K562 (cell line): ENCODE data around the gene HNRNPM. TPM values are rescaled to one million over a fixed set of nuclear protein-coding genes. Genes with fewer than 3 reads are reported as not detected.

Experiments used
- ATAC-seq: fragments of 200-7000 bp; cut with Tn5 transposase; 3 replicates; pipeline ENCODE4 v1.9.1; 2020; ENCODE audit warnings: moderate library complexity
- BruUV-seq: library from RNA; stranded (reverse); fragments of 400-500 nt; replicated peaks from 2 replicates; lab custom pipeline; 2021; lab: Mats Ljungman, UMichigan
- CTCF ChIA-PET: fragments of 300-600 bp; formaldehyde crosslinking; extraction: SDS; loops from one replicate; lab custom pipeline; 2021; ENCODE audit warnings: low intra/inter-chr PET ratio; lab: Yijun Ruan, JAX
- POLR2A ChIA-PET: fragments of 300-600, 350-650 bp; sonication (Branson Sonifier 250); formaldehyde crosslinking; extraction: SDS; loops from one replicate; lab custom pipeline; 2021; ENCODE audit warnings: antibody characterized with exemption, inconsistent platforms; lab: Yijun Ruan, JAX
- DNase-seq, 4 experiments: peaks; one replicate each; pipeline versions ENCODE4 v3.0.0 to v3.0.0-alpha.2; 2011 to 2018; ENCODE audit warnings: low spot score in 3 of 4, mixed read lengths in 3 of 4; ENCODE audit errors: extremely low read depth in 1 of 4
- FAIRE-seq: peaks from 2 replicates; lab custom pipeline; 2011; peaks lifted over from hg19 to GRCh38; lab: Jason Lieb, UNC
- H2AFZ ChIP-seq: 2 replicates; pipeline ENCODE4 v1.6.0; 2011; ENCODE audit warnings: low read depth, low read length, control low read depth, inconsistent platforms
- H3K27ac ChIP-seq: fragments of 200-600 bp; 3 replicates; pipeline ENCODE4 v1.8.0; 2011; ENCODE audit warnings: low read depth, mild to moderate bottlenecking, control low read depth, inconsistent platforms, low read length, moderate library complexity, mixed read lengths; ENCODE audit errors: extremely low read depth
- H3K27me3 ChIP-seq, 2 experiments: fragments of 300-600 bp in 1 of 2; 2 replicates in 1 of 2; 3 replicates in 1 of 2; pipeline versions ENCODE4 v1.6.0 to v1.8.0; 2011; ENCODE audit warnings: inconsistent platforms in 2 of 2, low read length in 2 of 2, mild to moderate bottlenecking in 1 of 2, mixed read lengths in 1 of 2, moderate library complexity in 1 of 2; ENCODE audit not compliant: control insufficient read depth in 2 of 2, insufficient read depth in 2 of 2
- H3K36me3 ChIP-seq: fragments of 300-600 bp; 3 replicates; pipeline ENCODE4 v1.8.0; 2011; ENCODE audit warnings: mild to moderate bottlenecking, low read length, inconsistent platforms; ENCODE audit not compliant: control insufficient read depth, insufficient read depth
- H3K4me1 ChIP-seq, 2 experiments: fragments of 200-600 bp in 1 of 2; replicated peaks in 1 of 2; 2 replicates in 1 of 2; 3 replicates in 1 of 2; pipeline versions ENCODE4 v1.5.1 to v1.8.0; 2011; ENCODE audit warnings: inconsistent platforms in 2 of 2, low read length in 2 of 2, mild to moderate bottlenecking in 1 of 2, mixed read lengths in 1 of 2, moderate library complexity in 1 of 2; ENCODE audit not compliant: control insufficient read depth in 2 of 2, insufficient read depth in 2 of 2
- H3K4me2 ChIP-seq: 2 replicates; pipeline ENCODE4 v1.6.1; 2011; ENCODE audit warnings: low read length, control low read depth, inconsistent platforms, mixed read lengths; ENCODE audit not compliant: insufficient read depth
- H3K4me3 ChIP-seq: fragments of 200-600 bp; sonication (generic), shearing (Covaris generic); 2 replicates; pipeline ENCODE4 v1.5.1; 2016; ENCODE audit warnings: control low read depth, inconsistent platforms
- H3K79me2 ChIP-seq: fragments of 200-600 bp; 3 replicates; pipeline ENCODE4 v1.8.0; 2011; ENCODE audit warnings: low read length, inconsistent platforms; ENCODE audit not compliant: control insufficient read depth, insufficient read depth
- H3K9ac ChIP-seq, 2 experiments: 2 replicates each; pipeline versions ENCODE4 v1.6.0 to v1.6.1; 2011; ENCODE audit warnings: low read depth in 2 of 2, low read length in 2 of 2, control low read depth in 1 of 2, inconsistent platforms in 1 of 2, mild to moderate bottlenecking in 1 of 2, mixed read lengths in 1 of 2; ENCODE audit not compliant: insufficient read depth in 1 of 2
- H3K9me1 ChIP-seq: one replicate; pipeline ENCODE4 v1.6.0; 2011; ENCODE audit warnings: inconsistent platforms, mild to moderate bottlenecking, low read length, moderate library complexity; ENCODE audit not compliant: control insufficient read depth, insufficient read depth
- H3K9me3 ChIP-seq: replicated peaks from 2 replicates; pipeline ENCODE4 v1.5.1; 2011; ENCODE audit warnings: low read depth, low read length, inconsistent platforms; ENCODE audit not compliant: control insufficient read depth, insufficient read depth
- H4K20me1 ChIP-seq: replicated peaks from 2 replicates; pipeline ENCODE4 v1.6.1; 2011; ENCODE audit warnings: low read length, inconsistent platforms, mixed read lengths; ENCODE audit not compliant: control insufficient read depth, insufficient read depth
- CAMTA2 ChIP-seq: fragments of 250-450 bp; sonication (Bioruptor Pico); conservative IDR thresholded peaks from 2 replicates; pipeline ENCODE4 v1.5.1; 2022
- CBX8 ChIP-seq: fragments of 200-600 bp; sonication (generic); IDR thresholded peaks from 2 replicates; pipeline ENCODE4 v1.6.1; 2012; ENCODE audit warnings: borderline replicate concordance, mixed run types, low read depth, mild to moderate bottlenecking, moderate library complexity, mixed read lengths, low read length, control low read depth, inconsistent platforms; ENCODE audit not compliant: poor library complexity, severe bottlenecking; ENCODE audit errors: extremely low read depth
- DIDO1 ChIP-seq: fragments of 450-650 bp; IDR thresholded peaks from 2 replicates; pipeline ENCODE4 v1.6.1; 2016; ENCODE audit warnings: low read depth, missing biosample characterization, missing genetic modification characterization
- GATAD2B ChIP-seq: fragments of 450-650 bp; IDR thresholded peaks from 2 replicates; pipeline ENCODE4 v1.6.1; 2017; ENCODE audit warnings: mild to moderate bottlenecking, borderline replicate concordance
- HMG20B ChIP-seq: fragments of 250-450 bp; sonication (Bioruptor Pico); IDR thresholded peaks from 2 replicates; pipeline ENCODE4 v1.5.0; 2021; ENCODE audit warnings: mild to moderate bottlenecking
- MCM7 ChIP-seq, 2 experiments: fragments of 450-650 bp; IDR thresholded peaks; 2 replicates each; pipeline ENCODE4 v1.6.1; 2016 to 2018
- MECOM ChIP-seq: fragments of 250-450 bp; sonication (Bioruptor Pico); IDR thresholded peaks from 2 replicates; pipeline ENCODE4 v1.8.0; 2022; ENCODE audit warnings: inconsistent platforms
- NBN ChIP-seq: fragments of 450-650 bp; IDR thresholded peaks from 2 replicates; pipeline ENCODE4 v1.6.1; 2016; ENCODE audit warnings: low read depth, mild to moderate bottlenecking
- NR2C2 ChIP-seq, 2 experiments: fragments of 200-800 bp in 1 of 2; sonication (Bioruptor generic) in 1 of 2; sonication (generic) in 1 of 2; formaldehyde crosslinking in 1 of 2; IDR thresholded peaks; 2 replicates each; pipeline versions ENCODE4 v1.6.1 to v1.8.0; 2016 to 2022; ENCODE audit warnings: mild to moderate bottlenecking in 1 of 2, missing compliant biosample characterization in 1 of 2, missing genetic modification characterization in 1 of 2, missing genetic modification reagents in 1 of 2
- SMAD4 ChIP-seq: fragments of 250-450 bp; sonication (Bioruptor Pico); conservative IDR thresholded peaks from 2 replicates; pipeline ENCODE4 v1.8.0; 2021; ENCODE audit warnings: inconsistent platforms, mild to moderate bottlenecking, moderate library complexity
- SP1 ChIP-seq: sonication (generic); formaldehyde crosslinking; IDR thresholded peaks from 2 replicates; pipeline ENCODE4 v1.8.1; 2022; ENCODE audit warnings: mild to moderate bottlenecking, missing genetic modification reagents
- TEAD2 ChIP-seq: fragments of 450-650 bp; IDR thresholded peaks from 2 replicates; pipeline ENCODE4 v1.6.1; 2016; ENCODE audit warnings: missing genetic modification characterization, control low read depth, missing compliant biosample characterization
- TFAM ChIP-seq: fragments of 250-450 bp; sonication (Bioruptor Pico); conservative IDR thresholded peaks from 2 replicates; pipeline ENCODE4 v1.5.0; 2021; ENCODE audit warnings: mild to moderate bottlenecking, moderate library complexity
- ZNF584 ChIP-seq: fragments of 200-800 bp; sonication (Bioruptor generic); IDR thresholded peaks from 2 replicates; pipeline ENCODE4 v1.6.1; 2016; ENCODE audit warnings: low read depth, mild to moderate bottlenecking, missing genetic modification characterization, missing compliant biosample characterization
- WGBS: fragments of 100-300 bp; shearing (Covaris generic); methylation state at CpG from one replicate; pipeline ENCODE4 v1.1.6; 2016; ENCODE audit warnings: low coverage, mixed read lengths; ENCODE audit not compliant: insufficient coverage; ENCODE audit errors: missing lambda C conversion rate; 5-methylcytosine and 5-hydroxymethylcytosine counted together
- in situ Hi-C: fragments of 300-500 bp; cut with MboI; formaldehyde crosslinking; loops from 4 replicates; pipeline ENCODE4 v1.15.0; 2018; ENCODE audit warnings: inconsistent platforms, mixed read lengths
- intact Hi-C: fragments of 100-400 bp; cut with micrococcal nuclease; formaldehyde crosslinking; loops from 2 replicates; pipeline ENCODE4 v1.14.2; 2022
- polyA plus RNA-seq, 8 experiments: library from polyadenylated mRNA; depleted of rRNA in 4 of 8; stranded (reverse) in 5 of 8; unstranded in 3 of 8; fragments of >200 nt; fragmentation: Nextera tagmentation in 2 of 8; fragmentation: Illumina TruSeq in 1 of 8; extraction: Ambion mirVana in 2 of 8; extraction: Trizol in 1 of 8; gene quantifications; 2 replicates each; pipeline versions ENCODE4 v1.2.1 to v1.2.3, GENCODE V29; 2011 to 2014; ENCODE audit warnings: inconsistent platforms in 1 of 8, missing spikeins in 1 of 8
- total RNA-seq, 7 experiments: library from RNA; depleted of rRNA in 6 of 7; stranded (reverse); fragments of >200 nt in 6 of 7; fragmentation: Illumina TruSeq in 2 of 7; extraction: Trizol in 2 of 7; gene quantifications; 2 replicates each; pipeline versions ENCODE4 v1.2.1 to v1.2.3, GENCODE V29; 2011 to 2021; ENCODE audit warnings: low replicate concordance in 1 of 7
- TF ChIP-seq, protein P1 (sequence below): fragments of 450-650 bp; IDR thresholded peaks from 2 replicates; pipeline ENCODE4 v1.6.1; 2016; ENCODE audit warnings: low read depth

HNRNPM gene
- total and polyA plus RNA-seq, 9 of the 15 experiments (the other 6 are each of a cell fraction or from before 2014, with no cell fraction given) = 11.1 to 340 (median 195) TPM

- no peak for TF ChIP-seq SMAD4 (CRISPR knock-in tag)
Observed at GRCh38 chr19:8463365-8463764, 18.6 kb downstream of the HNRNPM start (continued).

GRCh38 chr19:8466018-8466417 is 21.2 kb downstream of the HNRNPM start:
- POLR2A ChIA-PET = interaction anchor here (0.7 to 1.3 kb wide), 2 partner anchors 16 to 38 kb away, joined by 3 read pairs; no protein-coding TSS in a partner anchor
- CTCF ChIA-PET = no interaction called here
- H2AFZ ChIP-seq = no peak overlapping the region
- H4K20me1 ChIP-seq = peaks cover 19% of the 10 kb centered on the region
- H3K4me2 ChIP-seq = no peak overlapping the region
- intact Hi-C loops = no loop called here
- no peaks in the 10 kb centered on the region for H3K9me1 ChIP-seq
- H3K9ac ChIP-seq = no peak overlapping the region
- H3K4me3 ChIP-seq = no peak overlapping the region
- no peaks in the 10 kb centered on the region for H3K4me1 ChIP-seq
- in situ Hi-C loops = no loop called here
- no peaks in the 10 kb centered on the region for H3K27me3 ChIP-seq
- 94% methylated on average over 4 of the region's 4 CpGs for WGBS
- H3K9me3 ChIP-seq = no peaks in the 10 kb centered on the region
- H3K79me2 ChIP-seq = peaks cover 58% of the 10 kb centered on the region
- peaks cover 99% of the 10 kb centered on the region for H3K36me3 ChIP-seq
- ATAC-seq = no peak
- no peak for DNase-seq
- no peak overlapping the region for H3K27ac ChIP-seq
- BruUV-seq = no TSS peak
- FAIRE-seq = no peak
- TF ChIP-seq NR2C2 (CRISPR knock-in tag; IDR thresholded peaks at IDR 0.05) = no peak
- TF ChIP-seq NR2C2 (tag; IDR thresholded peaks at IDR 0.05) = no peak
- TF ChIP-seq CBX8 = no peak
- TF ChIP-seq, protein P1, sequence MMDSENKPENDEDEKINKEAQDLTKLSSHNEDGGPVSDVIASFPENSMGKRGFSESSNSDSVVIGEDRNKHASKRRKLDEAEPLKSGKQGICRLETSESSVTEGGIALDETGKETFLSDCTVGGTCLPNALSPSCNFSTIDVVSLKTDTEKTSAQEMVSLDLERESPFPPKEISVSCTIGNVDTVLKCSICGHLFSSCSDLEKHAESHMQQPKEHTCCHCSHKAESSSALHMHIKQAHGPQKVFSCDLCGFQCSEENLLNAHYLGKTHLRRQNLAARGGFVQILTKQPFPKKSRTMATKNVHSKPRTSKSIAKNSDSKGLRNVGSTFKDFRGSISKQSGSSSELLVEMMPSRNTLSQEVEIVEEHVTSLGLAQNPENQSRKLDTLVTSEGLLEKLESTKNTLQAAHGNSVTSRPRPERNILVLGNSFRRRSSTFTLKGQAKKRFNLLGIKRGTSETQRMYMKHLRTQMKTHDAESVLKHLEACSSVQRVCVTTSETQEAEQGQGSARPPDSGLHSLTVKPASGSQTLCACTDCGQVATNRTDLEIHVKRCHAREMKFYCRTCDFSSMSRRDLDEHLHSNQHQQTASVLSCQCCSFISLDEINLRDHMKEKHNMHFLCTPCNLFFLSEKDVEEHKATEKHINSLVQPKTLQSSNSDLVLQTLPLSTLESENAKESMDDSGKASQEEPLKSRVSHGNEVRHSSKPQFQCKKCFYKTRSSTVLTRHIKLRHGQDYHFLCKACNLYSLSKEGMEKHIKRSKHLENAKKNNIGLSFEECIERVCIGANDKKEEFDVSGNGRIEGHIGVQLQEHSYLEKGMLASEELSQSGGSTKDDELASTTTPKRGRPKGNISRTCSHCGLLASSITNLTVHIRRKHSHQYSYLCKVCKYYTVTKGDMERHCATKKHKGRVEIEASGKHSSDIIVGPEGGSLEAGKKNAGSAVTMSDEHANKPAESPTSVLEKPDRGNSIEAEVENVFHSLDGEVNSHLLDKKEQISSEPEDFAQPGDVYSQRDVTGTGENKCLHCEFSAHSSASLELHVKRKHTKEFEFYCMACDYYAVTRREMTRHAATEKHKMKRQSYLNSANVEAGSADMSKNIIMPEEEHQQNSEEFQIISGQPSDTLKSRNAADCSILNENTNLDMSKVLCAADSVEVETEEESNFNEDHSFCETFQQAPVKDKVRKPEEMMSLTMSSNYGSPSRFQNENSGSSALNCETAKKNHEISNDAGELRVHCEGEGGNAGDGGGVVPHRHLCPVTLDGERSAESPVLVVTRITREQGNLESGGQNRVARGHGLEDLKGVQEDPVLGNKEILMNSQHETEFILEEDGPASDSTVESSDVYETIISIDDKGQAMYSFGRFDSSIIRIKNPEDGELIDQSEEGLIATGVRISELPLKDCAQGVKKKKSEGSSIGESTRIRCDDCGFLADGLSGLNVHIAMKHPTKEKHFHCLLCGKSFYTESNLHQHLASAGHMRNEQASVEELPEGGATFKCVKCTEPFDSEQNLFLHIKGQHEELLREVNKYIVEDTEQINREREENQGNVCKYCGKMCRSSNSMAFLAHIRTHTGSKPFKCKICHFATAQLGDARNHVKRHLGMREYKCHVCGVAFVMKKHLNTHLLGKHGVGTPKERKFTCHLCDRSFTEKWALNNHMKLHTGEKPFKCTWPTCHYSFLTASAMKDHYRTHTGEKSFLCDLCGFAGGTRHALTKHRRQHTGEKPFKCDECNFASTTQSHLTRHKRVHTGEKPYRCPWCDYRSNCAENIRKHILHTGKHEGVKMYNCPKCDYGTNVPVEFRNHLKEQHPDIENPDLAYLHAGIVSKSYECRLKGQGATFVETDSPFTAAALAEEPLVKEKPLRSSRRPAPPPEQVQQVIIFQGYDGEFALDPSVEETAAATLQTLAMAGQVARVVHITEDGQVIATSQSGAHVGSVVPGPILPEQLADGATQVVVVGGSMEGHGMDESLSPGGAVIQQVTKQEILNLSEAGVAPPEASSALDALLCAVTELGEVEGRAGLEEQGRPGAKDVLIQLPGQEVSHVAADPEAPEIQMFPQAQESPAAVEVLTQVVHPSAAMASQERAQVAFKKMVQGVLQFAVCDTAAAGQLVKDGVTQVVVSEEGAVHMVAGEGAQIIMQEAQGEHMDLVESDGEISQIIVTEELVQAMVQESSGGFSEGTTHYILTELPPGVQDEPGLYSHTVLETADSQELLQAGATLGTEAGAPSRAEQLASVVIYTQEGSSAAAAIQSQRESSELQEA = no peak
- no peak for TF ChIP-seq TFAM (CRISPR knock-in tag)
- no peak for TF ChIP-seq DIDO1 (tag)
- no peak for TF ChIP-seq HMG20B (CRISPR knock-in tag)
- no peak for TF ChIP-seq CAMTA2 (CRISPR knock-in tag)
- TF ChIP-seq SP1 (CRISPR knock-in tag) = no peak
- TF ChIP-seq MCM7 (IDR thresholded peaks at IDR 0.05) = no peak
- TF ChIP-seq TEAD2 (tag) = no peak
- no peak for TF ChIP-seq GATAD2B
- TF ChIP-seq MECOM (CRISPR knock-in tag) = no peak
- no peak for TF ChIP-seq ZNF584 (CRISPR knock-in tag)
- no peak for TF ChIP-seq NBN
